ENCODE measurements around the gene LIPM. TPM values are rescaled to one million over a fixed set of nuclear protein-coding genes. Genes with fewer than 3 reads are reported as not detected.
"Not testable (repeated sequence)": the region's sequence is repeated elsewhere in the genome, so short reads cannot be mapped to it uniquely, and the experiment has no call there.

The LIPM gene
- total and polyA plus RNA-seq, 2 experiments from 2014 or later = not detected

DNA sequence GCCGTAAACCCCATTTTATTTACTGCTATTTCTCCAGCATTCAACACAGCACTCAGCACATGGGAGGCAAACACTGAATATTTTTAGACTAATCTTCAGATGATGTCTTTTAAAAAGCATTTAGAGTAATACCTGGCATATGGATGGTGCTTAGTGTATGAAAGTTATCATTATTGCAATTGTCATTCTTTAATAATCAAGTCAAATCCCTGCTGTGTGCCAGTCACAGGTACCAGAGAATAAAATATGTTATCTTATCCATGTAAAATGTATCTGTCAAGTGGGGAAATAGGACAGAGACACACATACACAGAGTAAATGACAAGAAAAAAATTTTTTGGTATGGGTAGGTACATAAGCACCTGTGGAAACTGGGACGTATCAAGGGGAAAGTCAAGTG lies 30.6 kb downstream of the LIPM start:
- TF ChIP-seq, protein P1, sequence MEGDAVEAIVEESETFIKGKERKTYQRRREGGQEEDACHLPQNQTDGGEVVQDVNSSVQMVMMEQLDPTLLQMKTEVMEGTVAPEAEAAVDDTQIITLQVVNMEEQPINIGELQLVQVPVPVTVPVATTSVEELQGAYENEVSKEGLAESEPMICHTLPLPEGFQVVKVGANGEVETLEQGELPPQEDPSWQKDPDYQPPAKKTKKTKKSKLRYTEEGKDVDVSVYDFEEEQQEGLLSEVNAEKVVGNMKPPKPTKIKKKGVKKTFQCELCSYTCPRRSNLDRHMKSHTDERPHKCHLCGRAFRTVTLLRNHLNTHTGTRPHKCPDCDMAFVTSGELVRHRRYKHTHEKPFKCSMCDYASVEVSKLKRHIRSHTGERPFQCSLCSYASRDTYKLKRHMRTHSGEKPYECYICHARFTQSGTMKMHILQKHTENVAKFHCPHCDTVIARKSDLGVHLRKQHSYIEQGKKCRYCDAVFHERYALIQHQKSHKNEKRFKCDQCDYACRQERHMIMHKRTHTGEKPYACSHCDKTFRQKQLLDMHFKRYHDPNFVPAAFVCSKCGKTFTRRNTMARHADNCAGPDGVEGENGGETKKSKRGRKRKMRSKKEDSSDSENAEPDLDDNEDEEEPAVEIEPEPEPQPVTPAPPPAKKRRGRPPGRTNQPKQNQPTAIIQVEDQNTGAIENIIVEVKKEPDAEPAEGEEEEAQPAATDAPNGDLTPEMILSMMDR (IDR thresholded peaks at IDR 0.05; ENCODE audit: low read depth, low read length) = no peak
- Histone ChIP-seq H3K9me3 (ENCODE audit: low read depth) (no peaks in the 10 kb centered on the region), H3K4me3 (no peak overlapping the region), H3K27me3 (peaks cover 11% of the 10 kb centered on the region), H3K4me1 (ENCODE audit: low read depth) (no peaks in the 10 kb centered on the region), H3K36me3 (no peaks in the 10 kb centered on the region), H3K27ac (no peak overlapping the region)
- DNase-seq (ENCODE audit: low read depth in 1 of 2, low spot score in 1 of 2) = no peak

DNA sequence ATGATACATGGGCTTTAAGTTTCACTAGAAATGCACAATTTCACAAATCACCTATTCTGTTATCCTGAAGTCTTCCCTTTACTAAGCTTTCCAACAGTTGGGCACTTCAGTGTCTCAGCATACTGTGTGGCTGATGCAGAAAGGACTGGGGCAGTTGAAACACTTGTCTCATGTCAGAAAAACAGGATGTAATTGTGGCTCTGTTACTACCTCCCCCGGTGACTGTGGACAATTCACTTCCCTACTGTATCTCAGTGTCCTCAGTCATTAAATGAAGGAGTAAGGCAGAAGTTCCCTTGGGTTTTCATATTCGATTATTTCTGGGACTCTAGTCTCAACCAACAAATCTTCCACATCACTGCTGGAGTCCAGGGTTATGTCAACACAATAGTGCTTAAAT lies 31.2 kb downstream of the LIPM start:
- H3K4me1 ChIP-seq (ENCODE audit: low read depth) = no peaks in the 10 kb centered on the region
- no peaks in the 10 kb centered on the region for H3K9me3 ChIP-seq (ENCODE audit: low read depth)
- TF ChIP-seq, protein P1 (IDR thresholded peaks at IDR 0.05; ENCODE audit: low read depth, low read length) = no peak
- no peak overlapping the region for H3K4me3 ChIP-seq
- H3K27ac ChIP-seq = no peak overlapping the region
- H3K27me3 ChIP-seq = peaks cover 11% of the 10 kb centered on the region
- H3K36me3 ChIP-seq = no peaks in the 10 kb centered on the region
- no peak for DNase-seq (ENCODE audit: low read depth in 1 of 2, low spot score in 1 of 2)

DNA sequence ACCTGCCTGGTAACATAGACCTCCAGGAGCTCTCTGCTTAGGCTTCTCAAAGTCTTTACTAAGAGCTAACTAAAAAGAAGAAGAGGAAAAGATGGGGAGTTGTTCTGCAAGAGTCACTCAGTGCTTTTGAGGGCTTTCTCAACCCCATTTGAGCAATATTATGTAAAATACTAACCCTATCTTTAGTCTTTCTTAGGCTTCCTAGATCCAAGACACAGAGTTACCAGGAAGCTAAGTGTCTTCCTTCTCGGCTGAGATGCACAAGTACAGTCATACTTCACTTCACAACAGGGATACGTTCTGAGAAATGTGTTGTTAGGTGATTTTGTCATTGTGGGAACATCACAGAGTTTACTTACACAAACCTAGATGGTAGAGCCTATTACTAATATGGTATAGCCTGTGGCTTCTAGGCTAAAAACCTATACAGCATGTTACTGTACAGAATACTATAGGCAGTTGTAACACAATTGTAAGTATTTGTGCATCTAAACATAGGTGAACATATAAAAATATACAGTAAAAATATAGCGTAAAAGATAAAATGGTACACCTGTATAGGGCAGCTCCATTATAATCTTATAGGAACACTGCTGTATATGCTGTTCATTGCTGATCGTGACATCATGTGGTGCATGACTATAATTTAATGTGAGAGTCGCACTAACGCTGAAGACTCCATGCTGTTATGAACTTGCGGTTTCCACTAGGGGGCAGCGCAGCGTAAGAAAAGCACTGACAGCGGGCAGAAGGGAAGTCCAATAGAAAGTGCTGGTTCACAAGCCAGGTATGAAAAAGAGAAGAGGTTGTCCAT lies 32.8 kb downstream of the LIPM start:
- peak; percentile 83 to 93 for DNase-seq (ENCODE audit: low read depth in 1 of 2, low spot score in 1 of 2)
- H3K36me3 ChIP-seq = no peaks in the 10 kb centered on the region
- H3K4me3 ChIP-seq = no peak overlapping the region
- H3K9me3 ChIP-seq (ENCODE audit: low read depth) = no peaks in the 10 kb centered on the region
- H3K27me3 ChIP-seq = peaks cover 11% of the 10 kb centered on the region
- H3K27ac ChIP-seq = no peak overlapping the region
- H3K4me1 ChIP-seq (ENCODE audit: low read depth) = no peaks in the 10 kb centered on the region
- TF ChIP-seq, protein P1 (IDR thresholded peaks at IDR 0.05; ENCODE audit: low read depth, low read length) = peak; percentile 87

- Histone ChIP-seq H3K9me3 (ENCODE audit: low read depth) (no peaks in the 10 kb centered on the region), H3K27me3 (peaks cover 11% of the 10 kb centered on the region), H3K4me1 (ENCODE audit: low read depth) (no peaks in the 10 kb centered on the region), H3K27ac (no peak overlapping the region), H3K4me3 (no peak overlapping the region), H3K36me3 (no peaks in the 10 kb centered on the region)
- DNase-seq (ENCODE audit: low read depth in 1 of 2, low spot score in 1 of 2) = no peak
- TF ChIP-seq, protein P1 (IDR thresholded peaks at IDR 0.05; ENCODE audit: low read depth, low read length) = no peak
These were observed 33.3 kb downstream of the LIPM start for GRCh38 chr10:88835910-88836221.

DNA sequence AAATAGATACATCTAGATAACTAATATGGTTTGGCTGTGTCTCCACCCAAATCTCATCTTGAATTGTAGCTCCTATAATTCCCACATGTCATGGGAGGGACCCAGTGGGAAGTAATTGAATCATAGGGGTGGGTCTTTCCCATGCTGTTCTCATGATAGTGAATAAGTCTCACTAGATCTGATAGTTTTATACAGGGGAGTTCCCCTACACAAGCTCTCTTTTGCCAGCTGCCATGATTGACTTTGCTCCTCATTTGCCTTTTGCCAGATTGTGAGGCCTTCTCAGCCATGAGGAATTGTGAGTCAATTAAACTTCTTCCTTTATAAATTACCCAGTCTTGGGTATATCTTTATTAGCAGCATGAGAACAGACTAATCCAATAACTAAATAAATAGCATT lies 35.1 kb downstream of the LIPM start:
- H3K36me3 ChIP-seq; H3K4me1 ChIP-seq (ENCODE audit: low read depth); DNase-seq (ENCODE audit: low read depth in 1 of 2, low spot score in 1 of 2); H3K9me3 ChIP-seq (ENCODE audit: low read depth); H3K4me3 ChIP-seq; H3K27ac ChIP-seq: not testable (repeated sequence)
- H3K27me3 ChIP-seq = peaks cover 11% of the 10 kb centered on the region

GRCh38 chr10:88838766-88839350 lies 36.3 kb downstream of the LIPM start:
- Histone ChIP-seq H3K36me3 (no peaks in the 10 kb centered on the region), H3K27me3 (peaks cover 11% of the 10 kb centered on the region), H3K9me3 (ENCODE audit: low read depth) (no peaks in the 10 kb centered on the region), H3K27ac (no peak overlapping the region), H3K4me1 (ENCODE audit: low read depth) (no peaks in the 10 kb centered on the region), H3K4me3 (no peak overlapping the region)
- TF ChIP-seq, protein P1 (IDR thresholded peaks at IDR 0.05; ENCODE audit: low read depth, low read length) = no peak
- DNase-seq (ENCODE audit: low read depth in 1 of 2, low spot score in 1 of 2) = no peak

Data from cardiac muscle cell (in vitro differentiated cells and primary cell).